Astrocyte (in vitro differentiated cells and primary cell): ENCODE results near the gene SDC4.

Experiments
- EZH2 ChIP-seq: IDR thresholded peaks from 2 replicates; pipeline ENCODE4 v1.6.1; 2012; ENCODE audit warnings: mild to moderate bottlenecking, low read length, inconsistent platforms; ENCODE audit not compliant: insufficient read depth
- TF ChIP-seq, protein P1 (sequence below): IDR thresholded peaks from 2 replicates; pipeline ENCODE4 v1.5.1; 2011; ENCODE audit warnings: low read depth, mild to moderate bottlenecking, inconsistent platforms, low read length, moderate library complexity; ENCODE audit not compliant: insufficient read depth

DNA sequence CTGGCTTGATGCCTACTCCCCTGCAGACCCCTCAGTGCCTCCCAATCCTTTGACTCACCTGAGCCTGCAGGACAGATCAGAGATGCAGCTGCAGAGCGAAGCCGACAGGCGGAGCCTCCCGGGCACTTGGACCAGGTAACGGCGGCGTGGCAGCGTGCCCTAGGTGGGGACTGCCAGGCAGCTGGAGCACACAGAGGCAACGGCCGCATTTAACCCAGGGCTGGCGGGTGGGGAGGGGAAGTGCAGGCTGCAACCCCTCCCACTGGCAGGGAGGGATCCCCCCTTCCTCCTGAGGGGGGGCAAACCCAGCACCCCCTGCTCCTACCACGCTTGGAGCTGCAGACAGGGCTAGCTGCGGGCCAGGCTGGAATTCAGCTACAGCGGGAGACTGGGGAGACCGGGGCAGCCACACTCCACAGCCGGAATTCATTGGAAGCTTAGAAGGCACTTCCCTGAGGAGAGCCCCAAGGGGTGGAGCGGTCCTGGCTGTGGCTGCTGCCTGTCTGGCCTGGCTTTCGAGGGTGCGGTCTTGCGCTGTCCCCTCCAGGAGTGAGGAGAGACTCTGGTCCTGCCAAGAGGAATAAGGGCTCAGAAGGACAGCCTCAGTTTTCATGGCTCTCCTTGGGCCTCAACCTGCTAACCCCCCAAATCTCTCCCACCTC, 40.0 kb downstream of the SDC4 start, which contains the start of gene MATN4:
- TF ChIP-seq, protein P1, sequence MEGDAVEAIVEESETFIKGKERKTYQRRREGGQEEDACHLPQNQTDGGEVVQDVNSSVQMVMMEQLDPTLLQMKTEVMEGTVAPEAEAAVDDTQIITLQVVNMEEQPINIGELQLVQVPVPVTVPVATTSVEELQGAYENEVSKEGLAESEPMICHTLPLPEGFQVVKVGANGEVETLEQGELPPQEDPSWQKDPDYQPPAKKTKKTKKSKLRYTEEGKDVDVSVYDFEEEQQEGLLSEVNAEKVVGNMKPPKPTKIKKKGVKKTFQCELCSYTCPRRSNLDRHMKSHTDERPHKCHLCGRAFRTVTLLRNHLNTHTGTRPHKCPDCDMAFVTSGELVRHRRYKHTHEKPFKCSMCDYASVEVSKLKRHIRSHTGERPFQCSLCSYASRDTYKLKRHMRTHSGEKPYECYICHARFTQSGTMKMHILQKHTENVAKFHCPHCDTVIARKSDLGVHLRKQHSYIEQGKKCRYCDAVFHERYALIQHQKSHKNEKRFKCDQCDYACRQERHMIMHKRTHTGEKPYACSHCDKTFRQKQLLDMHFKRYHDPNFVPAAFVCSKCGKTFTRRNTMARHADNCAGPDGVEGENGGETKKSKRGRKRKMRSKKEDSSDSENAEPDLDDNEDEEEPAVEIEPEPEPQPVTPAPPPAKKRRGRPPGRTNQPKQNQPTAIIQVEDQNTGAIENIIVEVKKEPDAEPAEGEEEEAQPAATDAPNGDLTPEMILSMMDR: no peak
- TF ChIP-seq EZH2: no peak
